HG02763 (cell line): Measurements from ENCODE around the gene SKIDA1.

Experiments
- ATAC-seq: cut with Tn5 transposase; IDR thresholded peaks from one replicate; pipeline ENCODE4 v1.9.1; 2021; ENCODE audit warnings: mild to moderate bottlenecking, moderate library complexity; ENCODE audit not compliant: unreplicated experiment

The SKIDA1 gene

DNA sequence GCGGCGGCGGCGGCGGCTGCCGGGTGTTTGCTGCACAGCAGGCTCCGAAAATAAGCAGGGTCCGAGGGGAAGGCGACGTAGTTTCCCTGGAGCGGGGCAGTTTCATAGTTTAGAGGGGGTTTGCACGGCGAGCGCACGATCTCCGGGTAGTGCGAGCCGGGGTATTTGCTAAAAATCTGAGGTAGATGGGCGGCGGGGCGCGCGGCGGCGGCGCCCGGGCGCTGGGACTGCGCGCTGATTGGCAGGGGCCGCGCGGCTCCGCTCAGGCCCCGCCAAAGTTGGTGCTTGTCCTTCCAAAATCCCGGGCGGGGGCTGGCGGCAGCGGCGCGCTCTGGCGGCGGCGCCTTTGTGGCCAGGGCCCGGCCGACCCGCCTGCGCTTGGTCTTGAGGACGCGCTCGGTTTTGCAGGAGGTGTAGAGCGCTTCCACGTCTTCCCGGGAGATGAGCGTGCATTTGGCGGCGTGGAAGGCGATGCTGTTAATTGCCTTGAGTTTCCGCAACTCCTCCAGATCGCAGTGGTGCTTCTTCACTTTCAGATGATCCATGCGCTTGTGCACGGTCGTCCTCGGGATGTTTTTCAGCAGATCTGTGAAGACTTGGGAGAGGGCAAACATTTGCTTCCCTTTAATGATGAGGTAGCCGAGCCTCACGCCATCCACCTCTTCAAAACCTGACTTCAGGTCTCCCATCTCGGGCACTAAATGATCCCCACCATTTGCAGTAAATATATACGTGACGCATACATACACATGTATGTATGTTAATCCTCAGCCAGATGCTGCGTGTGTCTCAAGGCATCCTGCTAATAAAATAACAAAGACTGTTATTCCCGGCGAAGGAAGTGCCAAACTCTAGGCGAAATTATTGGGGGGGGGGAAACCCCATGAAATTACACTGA is 8.1 kb downstream of the SKIDA1 start:
- peak; percentile 53 for ATAC-seq

- ATAC-seq, result peak; percentile 58
Observed at GRCh38 chr10:21516242-21517131, 9.0 kb downstream of the SKIDA1 start.

- ATAC-seq, result no peak
Observed at GRCh38 chr10:21515361-21516241, 9.9 kb downstream of the SKIDA1 start.

- no peak for ATAC-seq
Observed at GRCh38 chr10:21514818-21515351, 10.6 kb downstream of the SKIDA1 start.

DNA sequence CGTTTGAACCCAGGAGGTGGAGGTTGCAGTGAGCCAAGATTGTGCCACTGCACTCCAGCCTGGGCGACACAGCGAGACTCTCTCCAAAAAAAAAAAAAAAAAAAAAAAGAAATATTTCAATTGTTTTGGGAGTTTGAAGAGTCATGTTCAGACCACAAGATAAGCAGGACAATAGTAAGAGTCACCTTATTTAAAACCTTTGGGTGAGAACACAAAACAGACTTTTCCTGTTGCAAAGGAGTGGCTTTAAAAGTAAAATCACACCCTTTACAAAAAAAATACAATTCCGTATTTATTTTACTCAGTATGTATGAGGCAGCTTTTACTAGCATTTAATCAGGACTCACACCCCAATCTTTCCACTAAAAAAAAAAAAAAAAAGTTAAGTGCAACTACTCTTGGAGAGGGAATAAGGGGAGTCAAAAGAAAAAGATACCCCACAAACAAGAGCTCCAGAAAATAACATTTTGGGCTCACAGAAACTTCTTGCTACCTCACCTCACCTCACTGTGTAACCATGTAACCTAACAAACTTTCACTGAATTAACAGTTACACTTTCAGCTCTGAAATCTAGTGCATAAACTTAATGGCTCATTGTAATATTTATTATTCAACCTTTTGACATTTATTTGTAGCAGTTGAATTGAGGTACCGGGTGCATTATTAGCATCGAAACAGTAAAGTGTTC is 11.2 kb downstream of the SKIDA1 start:
- ATAC-seq, result no peak

DNA sequence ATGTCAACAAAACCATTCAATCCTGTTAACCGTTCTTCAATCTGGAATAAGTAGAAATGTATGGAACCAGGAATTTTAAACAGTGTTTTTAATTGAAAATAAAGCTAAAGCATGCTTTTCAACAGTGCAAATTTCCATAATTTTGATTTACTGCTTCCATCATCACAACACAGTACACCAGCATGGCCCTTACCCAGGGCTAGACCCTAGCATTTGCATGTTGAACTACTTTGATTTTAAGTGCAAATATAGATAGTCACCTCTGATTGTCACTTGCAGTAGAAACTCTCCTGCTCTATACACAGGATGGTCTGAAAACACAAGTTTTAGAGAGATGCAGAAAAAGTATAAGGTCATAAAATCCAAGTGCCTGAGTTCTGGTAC is 12.1 kb downstream of the SKIDA1 start:
- ATAC-seq, result no peak

DNA sequence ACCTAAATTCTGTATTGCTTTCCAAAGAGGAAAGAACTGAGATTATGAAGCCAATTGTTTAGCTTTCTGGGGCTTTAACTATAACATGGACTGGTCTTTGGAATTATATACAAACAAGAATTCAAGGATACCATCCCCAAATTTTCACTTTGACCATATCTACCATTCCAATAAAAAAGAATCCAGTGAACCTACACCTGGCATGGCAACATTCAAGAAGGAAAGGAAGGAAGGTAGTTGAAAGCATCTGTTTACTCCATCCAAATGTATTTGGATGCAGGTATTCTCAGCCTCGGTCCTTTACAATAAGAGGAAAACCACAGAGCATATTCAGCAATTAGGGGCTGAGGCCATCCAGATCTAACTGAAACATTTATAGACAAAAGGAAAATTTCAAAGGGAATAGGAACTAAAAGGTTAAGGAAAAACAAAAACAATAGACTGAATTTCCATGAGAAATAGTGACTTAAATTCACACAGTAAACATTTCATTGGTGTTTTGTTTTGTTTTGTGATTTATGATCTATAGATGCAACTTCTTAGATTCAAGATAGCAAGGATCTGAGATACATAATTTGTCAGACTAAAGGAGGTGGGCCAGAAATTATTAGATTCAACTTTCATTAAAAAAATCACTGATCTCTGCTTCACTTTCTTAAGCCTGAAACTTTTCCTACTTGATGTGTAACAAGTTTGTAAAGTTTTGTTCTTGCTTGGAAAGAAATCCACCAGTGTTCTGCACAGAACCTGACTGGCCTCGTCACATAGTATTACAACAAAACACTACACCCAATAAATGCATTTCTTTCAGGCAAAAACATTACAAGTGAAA is 12.7 kb downstream of the SKIDA1 start:
- ATAC-seq, result no peak

GRCh38 chr10:21511946-21512572 is 13.4 kb downstream of the SKIDA1 start:
- no peak for ATAC-seq

DNA sequence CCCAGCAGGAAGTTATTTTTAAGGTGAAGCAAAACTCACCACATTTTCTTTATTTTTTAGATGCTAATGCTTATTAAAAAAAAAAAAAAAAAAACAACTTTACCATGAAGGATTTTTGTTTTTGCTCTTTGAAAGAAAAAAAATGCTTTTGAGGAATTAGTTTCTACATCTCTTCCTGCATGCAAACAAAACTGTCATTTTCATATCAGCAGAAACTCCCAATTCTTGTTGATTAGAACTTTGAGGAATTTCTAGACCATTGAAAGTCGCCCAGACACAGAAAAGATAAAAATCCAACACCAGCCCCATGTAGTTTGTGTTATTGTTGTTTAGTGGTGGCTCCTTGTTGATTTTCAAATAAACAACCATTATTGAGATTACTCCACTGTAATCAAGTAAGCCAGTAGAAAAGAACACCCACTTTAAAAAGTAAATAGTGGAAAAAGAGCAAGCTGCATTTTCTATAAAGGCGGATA is 14.3 kb downstream of the SKIDA1 start:
- no peak for ATAC-seq

DNA sequence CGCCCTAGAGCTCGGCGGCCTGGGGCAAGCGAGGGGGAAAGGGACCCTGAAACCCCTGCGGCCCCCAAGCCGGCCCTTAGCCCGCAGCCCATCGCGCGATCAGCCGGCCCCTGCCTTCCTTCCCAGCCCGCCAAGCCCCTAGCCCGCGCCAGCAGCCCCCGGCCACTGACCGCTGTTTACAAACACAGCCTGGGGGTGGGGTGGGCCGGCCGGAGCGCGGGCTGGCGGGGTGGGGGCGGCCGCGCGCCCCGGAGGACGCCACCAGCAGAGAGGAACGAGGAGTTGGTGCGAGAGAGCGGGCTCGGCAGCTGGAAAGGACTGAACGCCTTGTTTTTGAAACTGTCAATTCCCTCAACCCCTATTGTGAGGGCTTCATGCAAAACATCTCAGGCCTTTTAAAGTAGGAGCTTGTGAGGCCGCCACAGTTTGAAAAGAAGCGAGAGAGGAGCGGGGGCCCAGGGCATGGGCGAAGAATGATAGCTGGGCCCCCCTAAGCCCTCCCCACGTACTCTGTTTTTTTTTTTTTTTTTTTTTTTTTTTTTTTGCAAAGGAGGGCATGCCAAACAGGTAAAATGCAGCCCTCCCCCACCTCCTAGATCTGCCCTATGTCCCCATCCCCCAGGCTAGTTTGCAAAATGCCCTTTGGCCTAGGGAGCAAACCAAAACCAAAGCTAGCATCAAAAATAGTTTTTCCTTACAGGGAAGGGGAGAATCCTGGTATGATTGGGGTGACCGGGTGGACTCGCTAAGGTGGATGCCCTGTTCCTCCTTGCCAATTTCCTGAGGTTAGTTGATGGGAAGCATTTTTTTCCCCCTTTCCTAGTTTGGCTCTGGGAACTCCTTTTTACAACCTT is 15.0 kb downstream of the SKIDA1 start:
- ATAC-seq, result no peak

DNA sequence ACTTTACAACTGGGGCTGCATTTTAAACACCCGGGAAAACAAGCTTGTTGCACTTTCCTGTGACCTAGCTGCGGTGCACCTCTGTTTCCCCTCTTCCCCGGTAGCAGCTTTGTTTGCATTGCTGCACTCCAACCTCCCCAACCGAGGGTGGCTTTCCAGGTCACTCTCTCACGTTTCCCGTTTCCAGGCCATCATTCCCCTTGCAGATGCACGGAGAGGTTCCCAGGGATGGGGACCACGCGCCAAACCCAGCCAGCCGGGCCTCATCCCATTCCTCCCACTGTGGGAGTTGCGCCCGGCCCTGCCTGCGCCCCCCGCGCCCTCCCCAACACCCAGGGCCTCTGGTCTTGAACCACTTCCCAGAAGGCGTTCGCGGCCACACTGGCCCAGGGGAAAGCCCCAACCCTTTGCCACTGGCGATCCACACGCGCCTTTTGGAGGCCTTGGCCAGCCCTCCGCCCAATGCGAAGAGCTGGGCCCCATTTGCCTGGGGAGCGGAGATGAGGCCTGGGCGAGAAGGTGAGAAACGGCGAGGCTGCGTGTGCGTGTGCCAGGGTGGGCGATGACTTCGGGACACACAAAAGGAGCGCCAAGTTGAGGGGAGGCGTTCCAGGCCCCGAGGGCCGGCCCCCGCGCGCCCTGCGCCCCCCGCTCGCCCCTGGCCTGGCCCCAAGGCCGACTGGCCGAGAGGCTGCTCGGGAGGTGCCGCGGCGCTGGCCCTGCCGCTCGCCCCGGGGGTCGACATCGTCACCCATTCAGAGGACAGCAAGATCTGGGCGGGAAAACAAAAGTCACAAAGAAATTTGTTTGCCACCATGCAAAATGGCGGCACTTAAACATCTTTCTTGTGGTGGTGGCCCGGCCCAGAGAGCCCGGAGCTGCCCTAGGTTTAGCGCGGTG is 15.9 kb downstream of the SKIDA1 start:
- ATAC-seq, result no peak

- ATAC-seq, result no peak
Observed at GRCh38 chr10:21508706-21509331, 16.7 kb downstream of the SKIDA1 start.

GRCh38 chr10:21507150-21507549 is 18.3 kb downstream of the SKIDA1 start:
- no peak for ATAC-seq

GRCh38 chr10:21506351-21506750 is 19.1 kb downstream of the SKIDA1 start:
- ATAC-seq, result no peak

GRCh38 chr10:21505711-21506278 is 19.7 kb downstream of the SKIDA1 start:
- ATAC-seq, result no peak

DNA sequence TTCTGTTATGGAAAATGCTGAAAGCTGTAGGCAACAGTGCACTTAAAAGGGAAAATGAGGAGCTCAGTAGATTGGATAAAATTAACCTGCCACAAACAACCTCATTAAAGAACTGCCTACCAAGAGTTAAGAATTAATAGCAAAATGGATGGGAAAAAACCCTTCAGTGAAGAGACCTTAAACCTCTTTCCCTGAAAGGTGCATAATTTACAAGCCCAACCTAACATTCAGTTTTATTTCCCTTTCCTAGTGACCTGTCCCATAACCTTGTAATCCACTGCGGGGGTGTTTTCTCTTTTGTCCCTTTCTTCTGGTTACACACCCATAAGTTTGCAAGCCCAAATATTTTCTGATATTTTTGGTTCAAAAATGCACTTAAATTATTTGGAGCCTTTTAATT is 21.9 kb downstream of the SKIDA1 start:
- no peak for ATAC-seq
